CD4-positive, alpha-beta T cell (primary cell): ENCODE results near the gene AHNAK. TPM values are rescaled to one million over a fixed set of nuclear protein-coding genes. Genes with fewer than 3 reads are reported as not detected.

Source experiments
- ATAC-seq: fragments of 200-7000 bp; cut with Tn5 transposase; one replicate; pipeline ENCODE4 v1.10.0; 2022; ENCODE audit warnings: mild to moderate bottlenecking; ENCODE audit not compliant: poor library complexity
- CTCF ChIA-PET: fragments of 350-600 bp; sonication (Branson Sonifier 250); formaldehyde crosslinking; loops from one replicate; lab custom pipeline; 2021; ENCODE audit warnings: antibody characterized with exemption, inconsistent platforms; lab: Charles Lee
- POLR2A ChIA-PET: fragments of 350-600 bp; sonication (Branson Sonifier 250); formaldehyde crosslinking; loops from one replicate; lab custom pipeline; 2021; ENCODE audit warnings: antibody characterized with exemption, inconsistent platforms; lab: Charles Lee
- DNase-seq, 14 experiments: peaks; one replicate each; pipeline ENCODE4 v3.0.0-alpha.2; 2013 to 2020; ENCODE audit warnings: mixed read lengths in 2 of 14
- H3K27ac ChIP-seq, 2 donors: one replicate each; pipeline versions ENCODE4 v1.5.1 to v1.7.0; 2013; ENCODE audit warnings: low read length in 2 of 2, low read depth in 1 of 2, mild to moderate bottlenecking in 1 of 2
- H3K27me3 ChIP-seq, 2 experiments: 1 replicate in 1 of 2; 2 replicates in 1 of 2; pipeline versions ENCODE4 v1.6.1 to v1.7.0; 2013; ENCODE audit warnings: low read length in 2 of 2, control low read depth in 1 of 2, mild to moderate bottlenecking in 1 of 2, moderate library complexity in 1 of 2; ENCODE audit not compliant: insufficient read depth in 2 of 2, control insufficient read depth in 1 of 2
- H3K36me3 ChIP-seq: one replicate; pipeline ENCODE4 v1.6.1; 2013; ENCODE audit warnings: low read length, control low read depth; ENCODE audit not compliant: insufficient read depth
- H3K4me1 ChIP-seq: one replicate; pipeline ENCODE4 v1.6.1; 2013; ENCODE audit warnings: low read length, control low read depth; ENCODE audit not compliant: insufficient read depth
- H3K4me3 ChIP-seq: one replicate; pipeline ENCODE4 v1.5.1; 2013; ENCODE audit warnings: mild to moderate bottlenecking, low read length, moderate library complexity
- H3K9me3 ChIP-seq, 2 experiments: 1 replicate in 1 of 2; 2 replicates in 1 of 2; pipeline versions ENCODE4 v1.6.1 to v1.7.0; 2013; ENCODE audit warnings: low read length in 2 of 2, mild to moderate bottlenecking in 2 of 2, control low read depth in 1 of 2, moderate library complexity in 1 of 2; ENCODE audit not compliant: control insufficient read depth in 1 of 2, insufficient read depth in 1 of 2
- H3K27ac Mint-ChIP-seq: one replicate; pipeline ENCODE4 v1.8.0; 2020; ENCODE audit warnings: mixed read lengths
- H3K27me3 Mint-ChIP-seq: one replicate; pipeline ENCODE4 v1.8.0; 2021; ENCODE audit warnings: mixed read lengths
- H3K36me3 Mint-ChIP-seq: one replicate; pipeline ENCODE4 v1.8.0; 2021; ENCODE audit warnings: low read depth, mixed read lengths
- H3K4me1 Mint-ChIP-seq: one replicate; pipeline ENCODE4 v1.8.0; 2021; ENCODE audit warnings: low read depth, mixed read lengths
- H3K4me3 Mint-ChIP-seq: one replicate; pipeline ENCODE4 v1.8.0; 2020; ENCODE audit warnings: mild to moderate bottlenecking, mixed read lengths
- H3K9me3 Mint-ChIP-seq: one replicate; pipeline ENCODE4 v1.8.0; 2020; ENCODE audit warnings: mixed read lengths
- intact Hi-C, 2 experiments: fragments of 100-400 bp; cut with DNase I in 1 of 2; cut with micrococcal nuclease in 1 of 2; formaldehyde crosslinking; loops; one replicate each; pipeline versions ENCODE4 v1.15.1 to v1.9.0; 2023 to 2025; cut with DNase I, micrococcal nuclease
- total RNA-seq, 174 experiments: library from RNA in 2 of 174; stranded (reverse) in 2 of 174; gene quantifications; one replicate each; pipeline ENCODE4 v1.2.3 and lab custom pipeline; 2021 to 2026
- TF ChIP-seq, protein P1 (sequence below): fragments of 200-600 bp; IDR thresholded peaks from one replicate; pipeline ENCODE4 v1.8.0; 2022; ENCODE audit warnings: antibody characterized with exemption, mild to moderate bottlenecking

The AHNAK gene
- total RNA-seq, 2 experiments from 2014 or later: 320 to 332 TPM

DNA sequence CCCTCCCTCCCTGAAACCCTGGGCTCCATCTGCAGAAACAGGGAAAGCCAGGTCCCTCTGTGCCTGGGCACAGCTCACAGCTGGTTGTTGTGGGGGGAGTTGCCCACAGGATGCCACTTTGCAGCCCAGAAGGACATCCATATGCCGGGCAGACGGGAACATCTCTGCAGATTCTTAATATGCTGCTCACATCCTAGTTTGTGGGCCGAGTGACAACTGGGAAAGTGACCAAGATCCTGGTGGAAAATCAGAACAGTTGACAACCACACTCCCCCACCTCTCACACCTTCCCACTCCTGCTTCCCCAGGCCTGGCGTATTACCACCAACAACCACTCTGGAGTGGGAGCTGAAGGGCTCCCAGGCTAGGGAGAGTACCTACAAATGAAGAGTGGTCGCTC, 135.1 kb downstream of the AHNAK start:
- TF ChIP-seq, protein P1, sequence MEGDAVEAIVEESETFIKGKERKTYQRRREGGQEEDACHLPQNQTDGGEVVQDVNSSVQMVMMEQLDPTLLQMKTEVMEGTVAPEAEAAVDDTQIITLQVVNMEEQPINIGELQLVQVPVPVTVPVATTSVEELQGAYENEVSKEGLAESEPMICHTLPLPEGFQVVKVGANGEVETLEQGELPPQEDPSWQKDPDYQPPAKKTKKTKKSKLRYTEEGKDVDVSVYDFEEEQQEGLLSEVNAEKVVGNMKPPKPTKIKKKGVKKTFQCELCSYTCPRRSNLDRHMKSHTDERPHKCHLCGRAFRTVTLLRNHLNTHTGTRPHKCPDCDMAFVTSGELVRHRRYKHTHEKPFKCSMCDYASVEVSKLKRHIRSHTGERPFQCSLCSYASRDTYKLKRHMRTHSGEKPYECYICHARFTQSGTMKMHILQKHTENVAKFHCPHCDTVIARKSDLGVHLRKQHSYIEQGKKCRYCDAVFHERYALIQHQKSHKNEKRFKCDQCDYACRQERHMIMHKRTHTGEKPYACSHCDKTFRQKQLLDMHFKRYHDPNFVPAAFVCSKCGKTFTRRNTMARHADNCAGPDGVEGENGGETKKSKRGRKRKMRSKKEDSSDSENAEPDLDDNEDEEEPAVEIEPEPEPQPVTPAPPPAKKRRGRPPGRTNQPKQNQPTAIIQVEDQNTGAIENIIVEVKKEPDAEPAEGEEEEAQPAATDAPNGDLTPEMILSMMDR: no peak
- DNase-seq (no peak), ATAC-seq (no peak)
- Mint-ChIP-seq H3K4me1 (no peaks in the 10 kb centered on the region), H3K27me3 (no peaks in the 10 kb centered on the region), H3K9me3 (no peaks in the 10 kb centered on the region), H3K4me3 (no peak overlapping the region), H3K36me3 (no peaks in the 10 kb centered on the region), H3K27ac (no peak overlapping the region)
- no peak overlapping the region for H3K4me3 ChIP-seq
- H3K4me1 ChIP-seq: no peaks in the 10 kb centered on the region
- intact Hi-C loops: no loop called here
- POLR2A ChIA-PET: no interaction called here
- H3K36me3 ChIP-seq: no peaks in the 10 kb centered on the region
- H3K27ac ChIP-seq: no peak overlapping the region
- no peaks in the 10 kb centered on the region for H3K9me3 ChIP-seq
- CTCF ChIA-PET: no interaction called here
- H3K27me3 ChIP-seq: no peaks in the 10 kb centered on the region

DNA sequence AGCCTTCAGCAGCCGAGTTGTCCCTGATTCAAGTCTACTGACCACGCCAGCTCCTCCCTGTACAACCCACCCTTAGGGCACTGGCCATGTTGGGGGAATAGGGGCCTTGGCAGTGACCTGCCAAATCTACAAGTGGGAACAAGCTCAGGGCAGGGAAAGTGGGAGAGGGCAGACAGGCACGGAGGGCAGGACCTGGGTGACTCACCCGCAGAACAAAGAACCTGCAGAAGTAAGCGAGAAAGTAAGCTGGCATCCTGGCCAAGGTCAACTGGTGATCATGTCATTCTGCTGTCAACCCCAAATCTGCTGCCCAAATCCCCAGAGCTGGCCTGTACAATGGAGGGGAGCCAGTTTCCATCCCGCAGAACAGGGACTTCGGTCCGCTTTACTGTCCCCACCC, 135.6 kb downstream of the AHNAK start:
- no peak for DNase-seq
- ATAC-seq: no peak
- Mint-ChIP-seq H3K36me3 (no peaks in the 10 kb centered on the region), H3K4me1 (no peaks in the 10 kb centered on the region), H3K27me3 (no peaks in the 10 kb centered on the region), H3K9me3 (no peaks in the 10 kb centered on the region), H3K4me3 (no peak overlapping the region), H3K27ac (no peak overlapping the region)
- ChIA-PET POLR2A (no interaction called here), CTCF (no interaction called here)
- no peaks in the 10 kb centered on the region for H3K27me3 ChIP-seq
- H3K9me3 ChIP-seq: no peaks in the 10 kb centered on the region
- H3K36me3 ChIP-seq: no peaks in the 10 kb centered on the region
- TF ChIP-seq, protein P1: no peak
- no peak overlapping the region for H3K27ac ChIP-seq
- intact Hi-C loops: no loop called here
- no peak overlapping the region for H3K4me3 ChIP-seq
- no peaks in the 10 kb centered on the region for H3K4me1 ChIP-seq

DNA sequence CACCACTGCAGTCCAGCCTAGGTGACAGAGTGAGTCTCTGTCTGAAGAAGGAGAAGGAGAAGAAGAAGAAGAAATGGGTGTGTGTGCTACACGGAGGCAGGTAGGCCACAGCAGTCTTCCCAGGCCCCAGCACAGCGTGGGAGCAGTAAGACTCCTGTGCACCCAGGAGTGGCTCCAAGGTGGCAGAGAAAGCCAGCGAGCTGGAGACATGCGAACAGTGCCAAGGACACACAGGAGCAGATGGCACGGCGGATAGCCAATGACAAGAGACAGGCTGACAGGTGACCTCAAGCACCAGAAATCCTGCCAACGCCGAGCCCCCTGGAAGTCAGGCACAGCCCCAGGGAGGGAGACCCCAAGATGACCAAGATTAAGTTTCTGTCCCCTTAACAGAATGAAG, 136.8 kb downstream of the AHNAK start:
- Histone ChIP-seq H3K27me3 (no peaks in the 10 kb centered on the region), H3K4me3 (no peak overlapping the region), H3K27ac (no peak overlapping the region), H3K9me3 (no peaks in the 10 kb centered on the region), H3K4me1 (no peaks in the 10 kb centered on the region), H3K36me3 (no peaks in the 10 kb centered on the region)
- intact Hi-C loops: no loop called here
- ChIA-PET POLR2A (no interaction called here), CTCF (interaction anchor here (0.7 kb wide), 1 partner anchor 9 kb away, joined by 4 read pairs; no protein-coding TSS in a partner anchor)
- no peak for ATAC-seq
- no peaks in the 10 kb centered on the region for H3K4me1 Mint-ChIP-seq
- no peaks in the 10 kb centered on the region for H3K27me3 Mint-ChIP-seq
- H3K27ac Mint-ChIP-seq: no peak overlapping the region
- no peaks in the 10 kb centered on the region for H3K9me3 Mint-ChIP-seq
- no peak for DNase-seq
- TF ChIP-seq, protein P1: no peak
- H3K36me3 Mint-ChIP-seq: no peaks in the 10 kb centered on the region
- no peak overlapping the region for H3K4me3 Mint-ChIP-seq
